ENCODE results near the gene MS4A2.

GRCh38 chr11:60077216-60077817 lies 11.1 kb upstream of the MS4A2 start:
- no peak for TF ChIP-seq CTCF (IDR thresholded peaks at IDR 0.05 in 2 of 3, conservative IDR thresholded peaks at IDR 0.05 in 1 of 3; ENCODE audit: borderline replicate concordance in 1 of 3, insufficient read depth in 1 of 3, low read depth in 2 of 3, low read length in 2 of 3)
- TF ChIP-seq, protein P1, sequence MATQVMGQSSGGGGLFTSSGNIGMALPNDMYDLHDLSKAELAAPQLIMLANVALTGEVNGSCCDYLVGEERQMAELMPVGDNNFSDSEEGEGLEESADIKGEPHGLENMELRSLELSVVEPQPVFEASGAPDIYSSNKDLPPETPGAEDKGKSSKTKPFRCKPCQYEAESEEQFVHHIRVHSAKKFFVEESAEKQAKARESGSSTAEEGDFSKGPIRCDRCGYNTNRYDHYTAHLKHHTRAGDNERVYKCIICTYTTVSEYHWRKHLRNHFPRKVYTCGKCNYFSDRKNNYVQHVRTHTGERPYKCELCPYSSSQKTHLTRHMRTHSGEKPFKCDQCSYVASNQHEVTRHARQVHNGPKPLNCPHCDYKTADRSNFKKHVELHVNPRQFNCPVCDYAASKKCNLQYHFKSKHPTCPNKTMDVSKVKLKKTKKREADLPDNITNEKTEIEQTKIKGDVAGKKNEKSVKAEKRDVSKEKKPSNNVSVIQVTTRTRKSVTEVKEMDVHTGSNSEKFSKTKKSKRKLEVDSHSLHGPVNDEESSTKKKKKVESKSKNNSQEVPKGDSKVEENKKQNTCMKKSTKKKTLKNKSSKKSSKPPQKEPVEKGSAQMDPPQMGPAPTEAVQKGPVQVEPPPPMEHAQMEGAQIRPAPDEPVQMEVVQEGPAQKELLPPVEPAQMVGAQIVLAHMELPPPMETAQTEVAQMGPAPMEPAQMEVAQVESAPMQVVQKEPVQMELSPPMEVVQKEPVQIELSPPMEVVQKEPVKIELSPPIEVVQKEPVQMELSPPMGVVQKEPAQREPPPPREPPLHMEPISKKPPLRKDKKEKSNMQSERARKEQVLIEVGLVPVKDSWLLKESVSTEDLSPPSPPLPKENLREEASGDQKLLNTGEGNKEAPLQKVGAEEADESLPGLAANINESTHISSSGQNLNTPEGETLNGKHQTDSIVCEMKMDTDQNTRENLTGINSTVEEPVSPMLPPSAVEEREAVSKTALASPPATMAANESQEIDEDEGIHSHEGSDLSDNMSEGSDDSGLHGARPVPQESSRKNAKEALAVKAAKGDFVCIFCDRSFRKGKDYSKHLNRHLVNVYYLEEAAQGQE (IDR thresholded peaks at IDR 0.05; ENCODE audit: low read depth): no peak
- no peak for TF ChIP-seq JUND (IDR thresholded peaks at IDR 0.05)
- no peak for TF ChIP-seq POLR2AphosphoS5 (IDR thresholded peaks at IDR 0.05; ENCODE audit: low read depth, low read length)
- TF ChIP-seq POLR2A (IDR thresholded peaks at IDR 0.05; ENCODE audit: borderline replicate concordance, extremely low read depth, insufficient read depth, insufficient read length): no peak
- no peak for TF ChIP-seq ZBTB33 (IDR thresholded peaks at IDR 0.05; ENCODE audit: extremely low read depth, insufficient replicate concordance, low read length)
- no peak for TF ChIP-seq SIN3A (IDR thresholded peaks at IDR 0.05; ENCODE audit: low read depth)
- TF ChIP-seq EZH2phosphoT487 (IDR thresholded peaks at IDR 0.05; ENCODE audit: borderline replicate concordance): no peak
- TF ChIP-seq EZH2 (IDR thresholded peaks at IDR 0.05): no peak
- TF ChIP-seq, protein P2, sequence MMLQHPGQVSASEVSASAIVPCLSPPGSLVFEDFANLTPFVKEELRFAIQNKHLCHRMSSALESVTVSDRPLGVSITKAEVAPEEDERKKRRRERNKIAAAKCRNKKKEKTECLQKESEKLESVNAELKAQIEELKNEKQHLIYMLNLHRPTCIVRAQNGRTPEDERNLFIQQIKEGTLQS (IDR thresholded peaks at IDR 0.05): no peak
- no peak for TF ChIP-seq RAD21 (IDR thresholded peaks at IDR 0.05; ENCODE audit: low read depth)
- no peak for TF ChIP-seq MAX (IDR thresholded peaks at IDR 0.05)
- TF ChIP-seq CEBPB (IDR thresholded peaks at IDR 0.05; ENCODE audit: low read depth): no peak

Data from HCT116 (cell line).